HG03439 (cell line): ENCODE results near the gene NXT1.

Experiments
- ATAC-seq: cut with Tn5 transposase; IDR thresholded peaks from one replicate; pipeline ENCODE4 v1.9.1; 2021; ENCODE audit warnings: mild to moderate bottlenecking, moderate library complexity; ENCODE audit not compliant: unreplicated experiment

NXT1 gene

DNA sequence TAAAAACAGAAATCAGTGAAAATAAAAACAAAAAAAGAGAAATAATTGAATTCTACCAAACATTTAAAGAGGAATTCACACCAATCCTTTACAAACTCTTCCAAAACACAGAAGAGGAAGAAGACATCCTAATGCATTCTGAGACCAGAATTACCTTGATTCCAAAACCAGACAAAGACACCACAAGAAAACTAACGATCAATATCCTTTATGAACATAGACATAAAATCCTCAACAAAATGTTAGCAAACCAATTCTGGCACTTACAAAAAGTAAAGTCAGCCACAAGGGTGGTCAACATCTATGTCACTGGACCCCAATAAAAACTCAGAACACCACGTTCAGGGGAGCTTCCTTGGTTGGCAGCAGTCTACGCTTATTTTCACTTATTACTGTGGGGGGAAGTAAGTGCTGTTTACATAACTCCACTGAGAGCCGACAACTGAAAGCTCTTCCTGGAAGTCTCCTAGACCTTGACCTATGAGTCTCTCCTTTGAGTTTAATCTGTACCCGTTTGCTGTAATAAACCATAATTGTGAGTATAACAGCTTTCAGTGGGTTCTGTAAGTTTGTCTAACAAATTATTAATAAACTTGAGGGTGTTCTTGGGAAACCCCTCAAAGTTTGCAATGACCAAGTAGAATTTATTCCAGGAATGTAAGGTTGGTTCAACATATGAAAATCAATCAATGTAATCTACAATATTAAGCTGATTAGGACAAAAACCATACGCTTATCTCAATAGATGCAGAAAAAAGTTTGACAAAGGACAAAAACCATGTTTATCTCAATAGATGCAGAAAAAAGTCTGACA is 35.9 kb downstream of the NXT1 start:
- ATAC-seq: no peak

DNA sequence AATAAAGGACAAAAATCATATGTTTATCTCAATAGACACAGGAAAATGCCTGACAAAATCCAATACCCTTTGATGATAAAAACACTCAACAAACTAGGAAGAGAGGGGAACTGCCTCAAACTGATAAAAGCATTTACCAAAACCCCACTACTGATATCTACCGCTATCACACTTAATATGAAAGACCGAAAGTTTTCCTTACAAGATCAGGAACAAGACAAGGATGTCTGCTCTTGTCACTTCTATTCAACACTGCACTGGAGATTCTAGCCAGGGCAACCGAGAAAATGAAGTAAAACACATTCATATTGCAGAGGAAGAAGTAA is 36.5 kb downstream of the NXT1 start:
- ATAC-seq: no peak

DNA sequence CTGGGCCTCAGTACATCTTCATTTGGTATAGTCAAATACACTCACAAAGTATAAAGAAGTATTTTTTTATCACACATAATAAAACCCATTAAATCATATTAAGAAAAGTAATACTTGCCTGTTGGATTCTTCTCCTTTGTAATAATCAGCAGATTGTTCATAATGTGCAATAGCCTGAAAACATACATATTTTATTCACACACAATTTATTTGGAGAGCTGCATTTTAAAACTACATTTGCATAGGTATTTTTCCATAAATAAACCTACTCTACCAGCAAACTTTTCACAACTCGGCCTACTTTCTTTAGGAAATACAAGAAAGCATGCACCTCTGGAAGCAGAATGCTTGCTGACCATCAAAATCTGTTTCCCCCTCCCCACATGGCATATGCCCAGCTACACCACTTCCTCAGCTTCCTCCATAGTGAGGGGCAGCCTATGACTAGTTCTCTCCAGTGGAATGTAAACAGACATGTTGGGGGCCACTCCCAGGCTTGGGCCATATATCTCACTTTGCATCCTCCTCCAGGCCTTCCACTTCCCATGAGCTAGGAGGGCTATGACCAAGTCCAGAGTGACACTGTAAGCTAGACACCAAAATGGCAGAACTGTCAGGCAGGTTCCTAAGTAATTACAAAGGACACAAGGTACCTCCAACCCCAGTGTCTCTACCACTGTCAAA is 39.6 kb downstream of the NXT1 start:
- ATAC-seq: no peak

DNA sequence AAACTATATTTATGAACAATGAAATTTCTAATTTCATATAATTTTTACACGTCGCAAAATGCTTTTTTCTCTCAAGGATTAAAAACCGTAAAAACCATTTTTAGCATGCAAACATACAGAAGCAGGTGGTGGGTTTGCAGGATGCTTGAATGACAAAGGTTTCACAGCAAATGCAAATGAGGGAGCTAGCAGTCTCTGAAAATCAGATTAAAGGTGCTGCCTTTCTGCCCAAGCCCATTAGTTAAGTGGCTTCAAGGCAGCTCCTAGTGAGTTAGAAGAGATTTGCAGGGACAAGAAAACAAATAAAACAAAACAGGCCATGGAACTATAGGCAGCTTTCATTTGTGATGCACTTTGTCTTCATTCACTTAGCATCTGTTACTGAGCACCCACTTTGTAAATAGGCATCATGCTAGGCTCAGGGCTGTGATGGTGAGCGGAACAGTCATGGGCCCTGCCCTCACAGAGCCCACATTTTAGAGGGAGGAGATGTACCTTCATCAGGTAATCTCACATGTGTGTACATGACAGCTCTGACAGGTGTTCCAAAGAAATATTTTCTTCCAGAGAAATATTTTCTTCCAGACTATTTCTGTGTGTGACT is 41.2 kb downstream of the NXT1 start:
- ATAC-seq: no peak

DNA sequence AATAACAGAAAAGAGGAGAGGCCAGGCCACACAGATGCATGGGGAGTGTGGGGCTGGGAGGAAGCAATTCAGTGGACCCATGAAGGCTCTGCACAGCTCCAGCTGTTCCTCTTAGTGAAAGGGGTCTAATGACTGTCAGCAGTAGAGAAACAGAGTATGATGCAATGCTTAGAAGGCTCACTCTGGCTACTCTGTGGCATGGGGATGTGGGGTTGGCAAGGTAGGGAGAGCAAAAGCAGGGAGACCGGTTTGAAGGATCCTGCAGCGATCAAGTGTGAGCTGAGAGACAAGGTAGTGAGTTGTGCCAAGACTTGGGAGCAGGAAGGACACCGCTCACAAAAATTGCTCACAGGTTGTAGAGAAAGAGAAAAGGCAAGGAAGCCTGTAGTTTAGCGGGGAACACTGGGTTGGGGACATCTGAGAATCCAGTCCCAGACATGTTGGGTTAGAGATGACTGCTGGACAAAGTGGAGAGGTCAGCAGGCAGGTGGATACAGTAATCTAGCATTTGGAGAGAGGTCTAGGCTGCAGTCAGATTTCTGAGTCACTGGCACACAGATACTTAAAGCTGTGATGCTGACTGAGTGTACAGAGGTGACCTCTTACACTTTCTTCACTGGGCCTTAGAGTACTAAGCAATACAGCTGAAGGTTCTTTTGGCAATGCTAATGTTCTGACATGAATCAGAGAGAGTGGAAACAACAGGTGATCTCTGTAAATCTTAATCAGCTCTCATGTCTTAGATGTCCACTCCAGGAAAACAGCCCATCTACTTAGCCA is 43.6 kb downstream of the NXT1 start:
- no peak for ATAC-seq

DNA sequence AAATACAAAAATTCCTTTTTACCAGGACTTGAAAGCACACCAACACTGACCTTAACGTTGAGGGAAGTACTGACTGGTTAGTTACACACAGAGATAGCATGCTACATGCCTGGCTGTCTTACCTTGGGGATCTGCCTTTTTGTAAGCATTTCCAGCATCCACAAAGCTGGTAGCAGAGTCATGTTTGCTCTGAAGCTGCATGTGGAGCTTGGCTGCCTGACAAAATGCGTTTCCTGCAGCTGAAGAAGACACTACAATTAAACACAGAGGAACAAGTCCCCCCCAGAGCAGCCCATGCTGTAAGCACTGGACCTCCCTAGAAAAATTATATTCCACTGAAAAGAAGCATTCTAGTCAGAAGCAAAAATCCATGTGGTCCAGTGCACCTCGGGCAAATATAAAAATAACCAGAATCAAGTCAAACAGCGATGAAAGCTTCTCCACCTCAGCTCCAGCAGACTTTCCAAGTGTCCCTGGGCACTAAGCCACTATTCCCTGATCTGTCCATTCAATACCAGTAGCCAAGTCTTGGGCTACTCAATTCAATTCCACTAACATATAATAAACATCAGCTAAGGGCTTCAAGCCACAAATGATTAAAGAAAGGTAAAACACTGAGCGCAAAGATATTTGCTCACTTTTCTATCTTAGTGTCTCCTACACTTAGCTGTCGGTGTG is 46.5 kb downstream of the NXT1 start:
- ATAC-seq: no peak

DNA sequence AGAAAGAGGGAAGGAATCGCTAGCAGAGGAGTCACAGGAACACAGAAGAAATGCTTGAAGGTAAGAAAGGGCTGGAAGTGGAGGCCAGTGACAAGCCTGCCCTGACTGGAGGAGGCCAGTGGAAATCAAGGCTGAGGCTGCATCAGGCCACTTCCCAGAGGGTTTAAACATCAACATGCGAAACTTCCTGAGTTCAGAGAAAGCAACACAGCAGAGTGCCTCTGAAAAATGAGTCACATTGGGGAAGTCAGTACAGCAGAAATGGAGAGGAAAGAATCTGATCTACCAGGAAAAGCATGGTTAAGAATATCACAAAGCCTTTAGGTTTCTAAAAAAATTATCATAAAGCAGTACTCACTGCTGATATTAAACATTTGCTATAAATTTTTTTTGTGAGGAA is 47.4 kb downstream of the NXT1 start:
- ATAC-seq: no peak

DNA sequence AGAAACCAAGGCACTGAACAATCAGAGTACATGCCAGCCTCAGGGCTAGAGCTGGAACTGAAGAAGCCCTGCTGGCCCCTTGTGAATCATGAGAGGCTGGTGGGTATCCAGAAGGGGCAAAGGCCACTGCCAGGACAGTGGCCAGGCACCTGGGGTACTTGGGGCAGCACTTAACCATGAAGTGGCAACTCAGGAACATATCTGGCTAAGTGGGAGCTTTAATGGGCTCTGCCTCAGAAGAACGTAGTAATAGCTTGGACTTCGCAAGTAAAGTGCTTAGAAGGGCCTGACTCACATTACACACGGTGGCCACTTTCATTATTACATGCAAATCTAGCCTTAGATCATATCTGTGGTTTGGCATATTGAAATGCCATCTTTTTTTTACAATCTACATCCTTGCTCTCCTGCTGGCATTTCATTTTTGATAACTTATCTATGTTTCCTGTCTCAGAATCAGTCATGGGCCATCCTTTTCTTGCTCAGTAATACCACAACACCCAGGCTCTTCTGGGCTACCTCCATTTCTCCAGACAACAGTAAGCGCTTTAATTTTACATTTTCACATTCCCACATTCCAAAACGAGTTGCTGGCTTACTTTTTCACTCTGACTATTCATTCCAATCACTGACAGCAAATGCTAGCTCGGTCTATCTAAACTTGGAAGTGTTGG is 49.1 kb downstream of the NXT1 start:
- no peak for ATAC-seq

DNA sequence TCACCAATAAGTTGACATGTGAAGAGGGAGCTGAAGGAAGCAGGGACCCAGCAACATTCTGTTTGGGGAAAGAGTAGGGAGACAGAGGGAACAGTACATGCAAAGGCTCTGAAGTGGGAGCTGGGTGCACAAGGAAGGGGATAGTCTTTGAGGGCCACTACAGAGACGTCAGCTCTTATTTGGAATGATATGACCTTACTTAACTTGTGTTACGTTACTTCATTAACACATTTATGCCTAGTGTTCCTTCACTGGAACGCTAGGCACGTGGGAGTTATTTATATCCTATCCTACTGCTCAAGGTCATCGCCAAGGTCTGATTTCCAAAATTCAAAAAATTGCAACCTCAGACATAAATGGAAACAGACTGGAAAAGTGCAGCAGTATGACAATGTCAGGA is 50.5 kb downstream of the NXT1 start:
- ATAC-seq: no peak

DNA sequence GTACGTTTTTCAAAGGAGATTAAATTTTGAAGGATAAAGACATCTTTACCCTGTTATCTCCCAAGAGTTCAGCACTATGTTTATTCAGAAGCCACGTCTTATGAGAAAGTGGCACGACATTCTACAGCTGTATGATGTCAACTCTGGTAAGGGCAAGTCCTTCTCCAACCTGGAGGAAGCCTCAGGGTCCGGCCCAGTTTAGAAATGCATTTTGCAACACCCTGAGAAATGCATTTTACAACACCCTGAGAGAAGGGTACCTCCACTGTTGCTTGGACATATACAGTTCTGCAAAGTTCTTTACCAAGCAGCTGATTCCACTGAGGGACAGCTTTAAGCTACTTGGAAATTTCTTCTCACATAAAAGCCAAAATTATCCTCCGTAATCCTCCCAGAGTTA is 53.2 kb downstream of the NXT1 start:
- no peak for ATAC-seq

DNA sequence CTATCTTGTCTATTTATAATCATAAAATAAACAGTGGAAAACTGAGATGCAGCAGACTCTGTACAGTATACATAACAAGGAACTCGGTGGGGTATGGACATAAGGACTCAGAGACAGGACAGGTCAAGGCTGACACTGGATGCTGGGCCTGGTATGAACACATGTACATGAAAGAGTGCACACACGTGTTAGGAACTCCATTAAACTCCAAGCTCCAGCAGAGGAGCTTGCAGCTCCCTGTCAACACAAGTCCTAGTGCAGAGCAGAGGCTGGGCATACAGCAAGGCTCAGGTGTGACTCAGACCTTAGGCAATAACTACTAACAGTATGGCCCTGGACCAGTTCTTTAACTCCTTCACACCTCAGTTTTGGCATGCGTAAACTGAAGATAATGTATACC is 53.6 kb downstream of the NXT1 start:
- ATAC-seq: no peak
